Stimulated activated CD4-positive, alpha-beta T cell treated with anti-CD3 and anti-CD28 coated beads, TNF-alpha, amount 100 ng/mL, for 24 hours (primary cell): Measurements from ENCODE around the gene POFUT1.
"Not testable (repeated sequence)": the region's sequence is repeated elsewhere in the genome, so short reads cannot be mapped to it uniquely, and the experiment has no call there.

Experiments used
- DNase-seq, 3 experiments: peaks; one replicate each; pipeline ENCODE4 v3.0.0-alpha.2; 2020; ENCODE audit warnings: low read depth in 3 of 3

POFUT1 gene

DNA sequence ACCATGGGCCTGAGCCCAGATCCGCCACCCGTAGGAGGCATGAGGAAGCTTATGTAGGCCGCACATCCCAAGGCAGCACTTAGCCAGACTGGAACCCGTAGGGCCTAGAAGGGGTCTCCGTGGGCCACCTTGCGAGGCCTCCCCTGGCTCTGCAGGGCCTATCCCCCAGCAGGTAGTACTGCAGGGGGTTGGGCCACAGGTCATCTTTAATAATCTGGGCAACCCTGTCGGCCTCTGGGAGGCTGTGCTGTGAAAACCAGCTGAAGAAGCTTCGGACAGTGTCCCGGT, 18.6 kb upstream of the POFUT1 start:
- DNase-seq, result no peak

DNA sequence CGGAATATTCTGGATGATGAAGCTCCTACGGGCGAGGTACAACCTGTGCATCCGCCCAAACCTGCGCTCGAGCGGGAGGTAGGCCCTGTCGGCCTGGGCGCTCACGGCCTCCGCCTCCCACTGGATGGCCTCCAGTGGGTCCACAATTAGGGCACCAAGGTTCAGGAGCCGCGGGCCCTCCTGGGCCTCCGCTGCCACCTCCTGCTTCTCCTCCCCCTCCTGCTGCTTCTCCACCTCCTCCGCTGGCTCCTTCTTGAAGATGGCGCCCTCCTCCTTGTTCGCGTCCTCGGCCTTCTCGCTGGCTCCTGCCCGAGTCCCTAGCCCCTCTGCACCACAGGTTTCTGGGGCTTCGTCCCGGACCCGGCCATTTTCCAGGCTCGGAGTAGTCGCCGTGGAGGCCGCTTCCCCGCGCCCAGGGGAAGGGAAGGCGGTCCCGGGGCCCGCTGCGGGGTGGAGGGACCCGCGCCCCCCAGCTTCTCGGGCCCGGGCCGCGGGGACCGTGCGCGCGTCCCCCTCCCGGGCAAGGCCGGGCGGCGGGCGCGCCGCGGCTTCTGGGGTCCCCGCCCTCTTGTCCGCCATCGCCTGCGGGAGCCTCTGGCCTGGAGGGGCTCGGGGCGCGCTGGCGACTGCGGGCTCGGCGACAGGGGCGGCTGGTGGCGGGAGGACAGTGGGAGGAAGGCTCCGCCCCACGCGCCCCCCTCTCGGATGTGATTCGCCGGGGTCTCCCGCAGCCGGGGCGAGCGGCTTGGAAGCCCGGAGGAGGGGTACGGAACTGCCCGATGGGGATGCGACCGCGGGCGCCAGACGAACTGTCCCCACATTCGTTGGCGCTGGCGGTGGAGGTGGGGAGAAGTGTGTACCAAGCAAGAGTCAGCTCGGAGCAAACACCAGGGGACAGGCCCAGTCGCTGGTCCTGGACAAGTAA, 17.7 kb upstream of the POFUT1 start:
- DNase-seq, result peak in 1 of 3 experiments; percentile 46

DNA sequence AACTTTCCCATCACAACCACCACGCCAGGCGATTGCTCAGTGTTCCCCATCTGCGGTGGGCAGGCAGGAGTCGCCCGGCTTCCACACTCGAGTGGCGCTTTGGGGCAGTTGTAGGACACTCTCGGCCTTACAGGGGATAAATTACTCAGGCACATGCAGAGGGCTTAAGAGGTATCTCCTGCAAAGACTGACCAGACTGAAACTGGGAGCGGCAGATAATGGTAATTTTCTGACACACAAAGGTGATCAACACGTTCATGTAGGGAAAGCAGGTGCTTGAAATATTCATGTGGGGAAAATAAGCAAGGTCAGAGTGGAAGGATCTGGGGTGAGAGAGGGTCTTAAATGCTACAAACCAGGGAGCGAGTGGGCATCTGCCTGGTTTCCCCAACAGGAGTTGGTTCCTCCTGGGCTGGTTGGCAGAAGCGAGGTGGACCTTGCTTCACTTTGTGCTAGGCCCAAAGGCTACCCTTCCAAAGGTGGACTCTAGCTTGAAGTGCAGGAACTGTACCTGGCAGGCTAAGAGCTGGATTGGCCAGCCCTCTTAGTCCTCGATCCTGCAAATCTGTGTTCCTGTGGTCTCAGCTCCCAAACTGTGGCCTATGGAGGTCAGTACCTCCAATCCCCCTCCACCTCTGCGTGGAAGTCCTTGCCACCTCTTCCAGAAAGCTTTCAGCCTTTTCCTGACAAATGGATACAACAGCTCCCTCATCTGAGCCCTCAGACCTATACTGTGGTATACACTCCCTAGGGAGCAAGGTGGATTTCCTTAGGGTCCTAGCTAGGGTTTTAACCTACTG, 16.9 kb upstream of the POFUT1 start:
- no peak for DNase-seq

DNA sequence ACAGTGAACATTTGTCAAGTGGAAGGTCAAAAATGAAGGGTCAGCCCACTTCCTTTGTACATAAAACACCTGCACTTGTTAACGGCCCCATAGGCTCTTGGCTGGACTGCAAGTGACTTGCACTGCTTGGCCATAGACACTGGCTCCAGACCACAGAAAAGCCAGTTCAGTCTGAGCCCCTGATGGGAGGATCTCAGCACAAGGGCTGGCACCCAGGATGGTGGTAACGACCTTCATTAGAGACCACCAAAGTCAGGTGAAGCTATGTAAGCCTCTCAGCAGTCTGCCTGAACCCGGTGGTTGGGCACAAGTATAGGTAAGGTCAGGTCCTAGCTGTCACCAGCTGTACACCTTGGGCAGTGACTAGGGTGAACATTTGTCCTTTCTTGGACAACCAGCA, 16.3 kb upstream of the POFUT1 start:
- DNase-seq, result no peak

DNA sequence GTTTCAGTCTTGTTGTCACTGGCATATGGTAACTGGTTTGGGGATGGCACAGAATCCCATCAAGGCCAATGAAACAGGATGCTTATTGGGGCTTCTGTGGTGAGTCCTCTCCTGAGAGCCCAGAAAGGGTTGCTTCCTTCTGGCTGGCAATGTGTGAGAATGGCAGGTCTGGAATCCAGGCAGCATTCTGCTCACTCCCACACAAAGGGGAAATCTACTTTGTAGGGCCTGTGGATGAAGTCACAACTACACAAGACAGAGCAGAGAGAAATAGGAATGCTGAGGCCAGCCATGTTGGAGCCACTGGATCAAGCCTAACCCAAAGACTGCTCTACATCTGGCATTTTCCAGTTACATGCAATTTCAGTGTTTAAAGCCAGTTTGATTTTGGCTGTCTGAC, 15.8 kb upstream of the POFUT1 start:
- no peak for DNase-seq

DNA sequence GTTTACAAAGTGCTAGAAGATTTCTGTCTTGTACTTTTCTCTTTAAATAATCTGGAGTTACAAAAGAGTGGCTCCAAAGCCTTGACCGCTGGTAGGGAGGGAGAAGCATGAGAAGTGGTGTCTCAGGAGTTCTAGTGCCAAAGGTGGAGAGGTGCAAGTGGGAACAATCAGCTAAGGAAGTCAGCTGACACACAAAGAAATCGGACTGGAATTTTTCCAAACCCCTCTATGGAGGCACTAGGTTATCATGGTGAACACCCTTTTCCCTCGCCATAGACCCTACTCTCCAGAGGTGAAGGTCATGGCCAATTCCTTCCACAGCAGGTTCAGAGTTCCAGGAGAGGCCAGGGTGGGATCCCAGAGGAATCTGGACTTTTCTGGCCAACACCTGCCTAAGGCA, 15.0 kb upstream of the POFUT1 start:
- DNase-seq, result no peak

DNA sequence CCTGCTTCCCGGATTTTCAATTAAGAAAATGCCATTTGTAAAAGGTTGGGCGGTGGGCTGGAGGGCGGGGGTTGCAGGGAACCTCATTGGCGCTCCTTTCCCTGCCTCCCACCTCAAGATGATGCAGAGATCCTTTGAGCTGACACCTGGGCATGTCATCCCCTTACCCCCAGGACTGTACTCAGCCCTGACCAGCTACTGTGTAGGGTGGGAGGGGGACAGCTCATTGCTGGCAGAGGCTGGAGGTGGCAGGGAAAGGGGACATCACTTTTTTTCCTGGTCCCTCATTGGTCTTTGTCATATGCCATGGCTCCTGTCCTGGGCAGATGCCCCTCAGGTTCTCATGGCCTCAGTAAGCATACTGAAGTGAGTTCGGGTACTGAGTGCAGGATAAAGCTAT, 14.3 kb upstream of the POFUT1 start:
- DNase-seq, result not testable (repeated sequence)

DNA sequence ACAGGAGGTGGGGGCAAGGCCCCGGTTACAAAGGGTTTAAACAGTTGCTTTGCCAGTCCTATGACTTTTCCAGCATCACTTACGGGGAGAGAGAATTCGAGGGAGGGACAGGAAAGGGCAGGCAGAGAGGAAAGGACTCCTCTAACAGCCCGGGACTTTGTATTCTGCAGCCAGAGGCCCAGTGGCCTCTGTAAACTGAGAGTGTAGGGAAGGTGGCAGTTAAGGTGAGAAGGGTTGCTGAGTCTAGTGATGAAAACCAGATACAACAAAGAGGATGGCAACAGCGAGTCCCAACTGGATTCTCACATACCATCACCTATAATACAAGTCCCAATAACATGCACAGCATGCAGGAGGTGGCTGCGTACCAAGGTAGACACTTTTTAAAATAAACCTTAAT, 13.7 kb upstream of the POFUT1 start:
- DNase-seq, result no peak

DNA sequence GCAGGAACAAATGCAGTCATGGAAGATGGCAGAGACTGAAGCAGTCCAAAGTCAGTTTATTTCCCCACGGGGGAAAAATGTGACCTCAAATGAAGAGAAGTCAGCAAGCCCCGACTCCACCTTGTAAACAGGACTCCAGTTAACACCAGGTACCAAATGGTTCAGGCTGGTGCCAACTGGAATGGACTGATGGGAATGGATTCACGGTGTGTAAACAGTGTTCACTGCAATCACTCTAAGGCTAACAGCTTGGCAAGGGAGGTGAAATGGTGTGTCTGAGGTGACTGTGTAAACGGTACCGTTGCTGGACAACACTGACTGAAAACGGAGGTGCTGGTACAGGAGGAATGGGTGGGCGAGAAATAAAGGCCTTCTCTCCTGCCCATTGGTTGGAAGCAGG, 12.1 kb upstream of the POFUT1 start:
- no peak for DNase-seq

DNA sequence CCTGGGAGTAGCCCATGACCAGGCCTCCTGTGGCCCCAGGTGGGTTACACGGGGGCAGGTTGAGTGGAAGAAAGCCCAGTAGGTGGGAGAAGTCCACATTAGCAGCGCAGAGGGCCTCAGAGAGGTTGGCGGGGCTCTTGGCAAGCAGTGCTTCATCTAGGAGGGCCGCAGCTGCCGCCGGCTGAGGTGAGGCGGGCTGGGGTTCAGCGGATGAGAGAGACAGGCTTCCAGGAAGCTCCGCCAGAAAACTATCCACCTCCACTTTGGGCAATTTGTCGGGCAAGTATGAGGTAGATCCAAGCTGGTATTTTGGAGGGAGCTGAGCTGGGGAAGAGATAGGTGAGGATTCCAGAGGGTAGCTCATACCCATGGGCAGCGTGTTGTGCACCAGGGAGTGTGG, 11.1 kb upstream of the POFUT1 start:
- not testable (repeated sequence) for DNase-seq

DNA sequence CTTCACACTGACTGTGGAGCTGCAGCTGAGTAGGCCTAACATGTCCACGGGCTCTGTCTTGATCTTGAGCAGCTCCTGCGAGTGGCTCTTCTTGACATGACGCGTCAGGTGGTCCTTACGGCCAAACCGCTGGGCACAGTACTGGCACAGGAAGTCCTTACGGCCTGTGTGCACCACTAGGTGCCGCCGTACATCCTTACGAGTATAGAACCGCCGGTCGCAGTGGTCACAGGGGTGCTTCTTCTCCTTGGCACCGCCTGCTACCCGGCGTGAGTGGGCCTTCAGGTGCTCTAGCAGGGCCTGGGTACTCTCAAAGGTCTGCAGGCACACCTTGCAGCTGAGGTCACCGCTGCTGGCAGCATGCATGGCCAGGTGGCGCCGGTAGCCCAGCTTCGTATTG, 10.5 kb upstream of the POFUT1 start:
- not testable (repeated sequence) for DNase-seq

DNA sequence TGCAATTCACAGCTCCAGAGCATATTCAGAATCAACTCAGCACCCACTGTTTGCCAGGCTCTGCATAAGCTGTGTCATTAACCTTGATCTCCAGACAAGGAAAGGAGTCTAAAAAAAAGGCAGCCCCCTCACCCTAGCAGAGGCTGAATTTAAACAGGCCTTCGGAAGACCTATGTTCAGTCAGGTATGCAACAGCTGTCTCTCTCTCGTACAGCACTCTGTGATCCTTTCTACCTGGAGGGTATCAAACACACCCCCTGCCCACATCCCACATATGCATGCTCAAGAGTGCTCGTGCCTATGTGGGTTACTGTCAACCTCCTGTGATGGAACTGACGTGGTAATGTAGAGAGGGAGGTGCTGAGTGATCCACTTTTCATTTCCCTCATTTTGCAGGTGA, 8.7 kb upstream of the POFUT1 start:
- DNase-seq, result no peak

DNA sequence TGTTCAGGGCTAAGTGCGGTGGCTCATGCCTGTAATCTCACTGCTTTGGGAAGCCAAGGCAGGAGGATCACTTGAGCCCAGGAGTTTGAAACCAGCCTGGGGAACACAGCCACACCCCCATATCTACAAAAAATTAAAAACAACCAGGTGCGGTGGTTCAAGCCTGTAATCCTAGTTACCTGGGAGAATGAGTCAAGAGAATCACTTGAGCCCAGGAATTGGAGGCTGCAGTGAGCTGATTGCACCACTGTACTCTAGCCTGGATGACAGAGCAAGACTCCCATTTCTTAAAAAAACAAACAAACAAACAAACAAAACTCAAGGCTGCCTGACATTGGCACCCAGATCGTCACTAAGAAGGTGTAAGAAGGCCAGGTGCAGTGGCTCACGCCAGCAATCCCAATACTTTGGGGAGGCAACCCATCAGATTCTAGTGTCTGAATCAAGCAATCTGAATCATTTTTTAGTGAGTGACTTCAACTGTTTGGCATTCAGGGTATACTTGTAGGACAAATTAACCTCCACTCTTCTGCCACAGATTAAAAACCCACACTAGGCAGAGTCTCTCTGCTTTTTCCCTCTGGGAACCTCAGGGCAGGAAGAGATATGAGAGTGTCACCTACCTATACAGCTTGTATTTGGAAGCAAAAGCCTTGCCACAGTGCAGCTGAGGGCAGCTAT, 6.2 kb upstream of the POFUT1 start:
- DNase-seq, result no peak

DNA sequence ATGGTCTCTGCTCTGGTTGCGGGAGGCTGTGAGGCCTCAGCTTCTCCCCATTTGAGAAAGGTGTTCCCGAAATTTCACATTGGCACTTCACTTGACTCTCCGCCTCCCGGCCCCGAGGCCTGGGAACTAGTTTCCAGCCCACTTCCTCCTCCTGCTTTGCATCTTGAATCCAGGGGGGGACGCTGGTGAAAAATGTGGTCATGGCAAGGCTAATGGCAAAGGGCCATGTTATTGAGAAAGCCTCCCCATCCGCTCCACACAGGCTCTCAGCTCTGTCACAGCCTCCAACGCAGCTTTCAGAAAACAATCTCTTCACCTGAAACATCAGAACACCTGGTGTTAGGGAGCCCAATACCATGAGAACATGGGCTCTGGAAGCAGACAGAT, 5.7 kb upstream of the POFUT1 start:
- DNase-seq, result no peak

DNA sequence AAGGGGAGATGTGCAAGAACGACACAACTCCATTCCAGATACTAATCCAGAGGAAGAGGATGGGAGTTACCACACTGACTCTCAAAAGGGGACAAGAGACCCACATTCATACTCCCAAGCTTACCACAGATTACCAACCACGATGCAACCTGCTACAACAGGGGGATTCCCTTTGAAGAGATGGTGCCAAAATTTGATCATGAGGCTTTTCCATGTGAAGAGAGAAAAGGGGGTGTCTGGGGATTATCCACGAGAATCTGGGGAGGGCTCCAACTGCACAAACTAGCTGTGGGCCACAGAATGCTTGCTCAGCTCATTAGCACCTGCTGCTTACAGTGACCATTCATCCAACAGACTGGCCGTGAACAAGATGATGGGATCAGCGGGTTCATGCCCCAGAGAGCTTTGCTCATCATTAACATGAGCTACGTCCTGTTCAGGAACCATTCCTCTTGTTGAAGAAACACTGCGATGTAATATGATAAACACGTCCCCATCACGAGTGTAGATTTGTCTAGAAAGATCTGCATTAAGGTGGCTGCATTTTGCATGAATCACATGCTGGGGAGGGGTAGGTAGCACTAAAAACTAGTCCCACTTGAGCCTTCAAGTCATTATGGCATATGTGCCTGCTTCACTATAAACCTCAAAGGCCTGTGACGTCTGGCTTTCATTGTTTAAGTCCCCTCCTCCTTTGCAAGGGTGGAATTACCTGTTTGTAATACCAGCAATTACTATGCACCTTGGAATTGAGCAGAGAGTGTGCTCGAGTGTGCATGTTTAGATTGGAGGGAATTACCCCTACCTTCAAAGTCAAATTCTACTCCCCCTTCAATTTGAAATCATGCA, 4.1 kb upstream of the POFUT1 start:
- DNase-seq, result no peak

DNA sequence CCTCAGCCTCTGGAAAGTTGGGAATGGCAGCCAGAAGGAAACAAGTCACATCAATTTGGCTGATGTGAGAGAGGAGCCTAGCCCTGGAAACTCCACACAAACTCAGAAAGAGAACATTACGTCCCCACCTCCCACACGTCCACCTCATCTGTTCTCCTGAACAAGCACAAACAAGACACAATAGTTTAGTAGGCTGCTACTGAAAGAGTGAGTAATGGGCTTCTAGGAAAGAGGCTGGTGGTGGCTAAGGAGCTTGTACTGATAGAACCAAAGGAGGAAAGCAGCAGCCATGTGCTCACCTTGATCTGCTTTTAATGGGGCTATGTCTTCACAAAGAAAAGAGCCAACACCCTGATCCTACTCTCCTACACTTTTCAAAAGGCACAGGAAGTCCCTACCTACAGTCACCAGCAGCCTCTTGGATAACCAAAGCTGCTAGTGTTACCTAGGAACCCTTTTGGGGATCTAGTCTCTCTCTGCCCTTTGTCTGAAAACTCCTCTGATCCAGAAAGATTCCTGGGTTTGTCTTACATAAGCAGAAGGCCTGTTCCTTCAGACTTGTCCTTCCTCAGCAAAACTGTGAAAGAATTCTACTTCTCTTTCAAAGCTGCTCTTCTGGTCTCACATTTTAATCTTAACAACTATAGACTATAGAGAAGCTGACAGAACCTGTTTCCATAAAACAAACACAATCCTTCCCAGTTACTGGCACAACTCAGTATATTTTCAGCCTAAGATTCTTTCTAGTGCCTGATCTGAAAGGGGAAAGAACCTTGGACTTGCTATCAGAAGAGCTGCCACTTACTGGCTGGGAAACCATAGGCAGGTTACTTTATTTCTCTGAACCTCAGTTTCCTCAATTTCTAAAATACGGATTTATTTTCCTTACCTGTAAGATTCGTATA, 3.2 kb upstream of the POFUT1 start:
- DNase-seq, result peak; percentile 68 to 81 (median 79)

DNA sequence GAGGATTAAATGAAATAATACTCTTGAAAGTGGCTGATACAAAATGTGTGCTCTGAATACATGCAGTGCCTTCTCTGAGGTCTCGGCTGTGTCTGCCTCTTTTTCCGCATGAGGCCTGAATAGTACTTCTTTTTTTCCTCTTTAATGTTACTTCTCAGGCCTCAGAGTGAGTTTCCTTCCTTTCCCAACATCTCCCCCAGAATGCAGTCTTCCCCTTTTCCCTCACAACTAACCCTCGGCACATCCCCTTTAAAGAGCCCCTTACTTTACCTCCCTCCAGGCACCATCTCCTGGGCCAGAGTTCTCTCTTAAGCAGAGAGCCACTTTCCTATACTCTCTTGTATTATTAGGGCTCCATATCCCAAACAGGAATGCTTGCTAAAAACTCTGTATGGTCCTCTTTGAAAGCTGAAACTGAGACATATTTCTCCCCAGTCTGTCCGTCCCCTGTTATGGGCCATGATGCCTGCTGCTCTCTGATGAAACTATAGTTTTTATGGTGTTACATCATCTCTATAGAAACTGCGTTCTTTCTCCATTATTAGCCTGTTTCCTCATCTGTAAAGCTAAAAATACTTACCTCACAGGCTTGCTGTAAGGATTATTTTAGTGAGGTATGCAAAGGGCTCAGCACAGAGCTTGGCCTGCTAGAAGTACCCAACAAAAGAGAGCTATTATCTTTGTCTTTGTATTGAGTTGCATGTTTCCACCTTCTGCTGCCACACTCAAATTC, 2.4 kb upstream of the POFUT1 start:
- no peak for DNase-seq

DNA sequence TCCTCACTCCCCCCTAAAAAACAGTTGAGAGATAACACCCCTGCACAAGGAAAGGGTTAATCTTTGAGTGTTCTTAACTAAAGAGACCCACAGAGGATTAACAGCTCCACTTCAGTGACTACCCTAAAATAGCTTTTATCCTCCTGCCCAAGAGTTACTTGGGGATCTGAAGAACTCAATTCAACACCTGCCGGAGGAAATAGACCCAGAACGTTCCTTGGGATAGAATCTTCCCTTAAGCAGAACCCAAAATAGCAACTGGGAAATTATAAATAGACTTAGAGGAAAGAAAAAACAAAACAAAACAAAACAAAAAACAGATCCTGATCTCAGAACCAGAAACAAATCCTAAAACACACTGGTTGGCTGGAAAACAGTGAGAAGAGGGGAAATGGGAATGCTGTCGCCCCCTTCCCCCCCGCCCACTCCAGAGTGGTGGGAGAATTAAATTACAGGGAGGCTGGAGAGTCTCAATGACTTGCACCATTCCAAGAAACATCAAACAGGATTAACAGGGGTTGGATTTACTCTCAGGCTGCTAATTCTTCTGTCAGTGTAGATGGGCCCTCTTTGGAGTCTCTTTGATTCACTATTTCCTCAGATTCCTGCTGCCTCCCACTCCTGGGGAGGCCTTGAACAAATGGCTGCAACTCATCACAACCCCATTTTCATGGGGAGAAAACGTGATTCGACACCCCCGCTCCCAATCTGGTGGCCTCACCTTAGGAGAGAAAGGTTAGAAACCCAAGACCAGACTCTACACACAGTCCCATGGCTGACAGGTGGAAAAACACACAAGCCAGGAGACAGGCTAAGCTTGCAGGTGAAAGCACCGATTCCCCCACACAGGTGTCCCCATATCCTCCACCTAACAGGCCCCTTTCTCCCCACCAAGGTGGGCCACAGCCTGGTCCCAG, 1.6 kb upstream of the POFUT1 start:
- no peak for DNase-seq
